ENCODE results near the gene UBE2M. TPM values are rescaled to one million over a fixed set of nuclear protein-coding genes. Genes with fewer than 3 reads are reported as not detected.
A peak's percentile ranks its signal among the peaks of the same experiment; 100 is the strongest.

Gene UBE2M
- total RNA-seq, 1 donor from 2014 or later = 116 TPM

DNA sequence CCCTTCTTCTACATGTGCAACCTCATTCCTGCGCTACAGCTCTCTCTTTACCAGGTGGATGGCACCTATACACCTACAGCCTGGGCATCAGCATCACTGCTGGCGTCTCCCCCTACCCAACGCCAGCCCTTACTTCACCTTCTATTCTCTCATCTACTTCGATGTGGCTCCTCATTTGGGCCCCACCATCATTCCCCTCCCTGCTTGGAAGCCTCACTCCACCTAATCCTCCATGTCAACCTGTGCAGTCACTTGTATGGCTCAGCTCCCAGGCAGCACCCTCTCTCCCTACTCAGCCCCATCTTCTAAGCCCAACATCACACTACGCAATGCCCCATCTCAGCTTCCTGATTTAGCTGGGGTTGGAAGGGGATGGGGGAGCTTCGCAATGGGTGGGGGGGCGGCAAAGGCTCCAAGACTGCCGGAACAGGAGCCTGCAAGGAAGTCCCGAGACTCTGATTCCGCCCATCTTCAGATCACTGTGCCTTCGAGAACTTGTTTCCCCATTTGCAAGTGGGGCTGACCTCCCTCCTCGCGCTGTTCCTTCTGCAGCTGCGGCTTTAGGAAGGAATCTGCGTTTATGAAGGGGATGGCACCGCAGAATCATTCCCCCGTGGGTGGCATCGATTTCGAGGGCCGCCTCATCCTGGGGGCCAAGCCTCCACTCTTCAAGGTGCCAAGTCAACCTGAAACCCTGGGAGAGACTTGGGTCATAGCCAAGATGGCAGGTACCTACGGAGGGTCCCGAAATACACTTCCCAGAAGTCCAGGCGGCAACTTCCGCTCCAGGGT lies 13.8 kb upstream of the UBE2M start:
- DNase-seq (no peak), ATAC-seq (ENCODE audit: poor library complexity) (no peak)
- intact Hi-C loops (cut with DNase I) = no loop called here

DNA sequence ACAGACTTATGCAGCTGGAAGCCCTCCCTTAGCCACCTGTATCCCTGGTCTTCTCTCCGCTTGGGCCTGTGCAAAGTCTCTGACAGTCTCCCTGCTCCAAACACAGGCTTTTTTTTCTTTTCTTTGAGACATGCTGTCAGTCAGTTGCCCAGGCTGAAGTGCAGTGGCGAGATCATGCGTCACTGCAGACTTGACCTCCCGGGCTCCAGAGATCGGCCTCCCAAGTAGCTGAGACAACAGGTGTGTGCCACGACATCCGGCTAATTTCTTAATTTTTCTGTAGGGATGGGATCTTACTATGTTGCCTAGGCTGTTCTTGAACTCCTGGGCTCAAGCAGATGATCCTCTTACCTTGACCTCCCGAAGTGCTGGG lies 13.2 kb upstream of the UBE2M start:
- no peak for ATAC-seq (ENCODE audit: poor library complexity)
- DNase-seq = no peak
- intact Hi-C loops (cut with DNase I) = no loop called here

DNA sequence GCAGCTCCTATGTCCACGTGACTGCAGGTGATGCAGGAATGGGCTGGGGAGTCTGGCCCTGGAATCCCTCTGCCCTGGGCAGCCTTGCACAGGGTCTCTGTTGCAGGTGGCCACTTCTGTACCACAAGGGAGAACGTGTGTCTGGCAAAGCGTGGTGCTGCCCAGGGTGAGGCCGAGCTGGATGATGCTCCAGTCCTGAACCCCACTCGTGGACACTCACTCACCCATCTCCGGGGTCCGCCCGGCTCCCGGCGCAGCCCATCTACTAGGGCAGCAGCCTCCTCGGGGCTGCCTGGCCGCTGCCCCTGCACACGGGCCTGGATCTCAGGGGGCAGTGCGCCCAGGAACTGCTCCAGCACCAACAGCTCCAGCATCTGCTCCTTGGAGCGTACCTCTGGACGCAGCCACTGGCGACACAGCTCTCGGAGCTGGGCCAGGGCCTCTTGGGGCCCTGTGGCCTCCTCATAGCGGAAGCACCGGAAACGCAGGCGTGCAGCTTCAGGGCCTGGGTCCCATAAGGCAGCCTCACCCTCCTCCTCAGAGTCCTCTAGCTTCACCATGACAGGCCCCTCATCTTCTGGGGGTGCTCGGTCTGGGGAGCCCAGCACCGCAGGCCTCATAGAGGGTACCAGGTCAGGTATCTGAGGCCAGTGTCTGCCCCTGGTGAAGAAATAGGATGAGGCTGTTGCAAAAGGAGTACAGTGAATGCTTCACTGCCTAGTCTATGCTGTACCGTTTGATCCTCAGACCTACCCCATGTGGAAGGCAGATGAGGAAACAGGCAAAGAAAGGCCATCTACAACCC lies 12.6 kb upstream of the UBE2M start:
- DNase-seq (no peak), ATAC-seq (ENCODE audit: poor library complexity) (no peak)
- intact Hi-C loops (cut with DNase I) = no loop called here

DNA sequence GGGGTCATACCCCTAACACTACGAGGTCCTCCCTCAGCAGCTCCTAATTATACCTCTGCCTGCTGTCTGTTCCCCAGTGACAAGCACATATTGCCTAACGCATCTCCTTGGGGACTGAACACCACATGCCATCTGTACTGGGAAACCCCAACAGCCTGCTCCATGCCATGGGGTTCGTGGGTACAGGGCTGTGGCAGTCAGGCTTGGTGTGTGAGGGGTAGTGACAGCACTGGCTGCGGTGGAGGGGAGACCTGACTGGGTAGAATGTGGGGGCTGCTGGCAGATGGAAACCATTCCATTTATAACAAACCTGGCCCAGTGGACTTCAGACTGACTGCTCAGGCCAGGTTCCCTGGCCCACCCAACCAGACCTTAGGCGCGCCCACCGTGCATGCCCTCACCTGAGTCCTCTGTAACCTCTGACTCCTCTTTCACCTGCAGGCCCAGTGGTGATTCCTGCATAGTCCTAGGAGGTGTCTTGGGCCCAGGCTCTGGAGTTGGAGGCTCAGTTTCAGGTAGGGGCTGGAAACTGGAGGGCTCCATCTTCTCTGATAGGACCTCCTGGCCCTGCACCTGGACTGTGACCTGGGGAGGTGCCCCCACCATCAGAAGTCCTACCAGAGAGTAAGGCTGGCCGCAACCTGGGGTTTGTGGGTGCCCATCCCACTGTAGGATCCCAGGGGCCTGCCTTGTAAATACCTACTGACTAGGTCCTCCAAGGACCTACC lies 11.7 kb upstream of the UBE2M start:
- intact Hi-C loops (cut with DNase I) = no loop called here
- DNase-seq = no peak
- no peak for ATAC-seq (ENCODE audit: poor library complexity)

DNA sequence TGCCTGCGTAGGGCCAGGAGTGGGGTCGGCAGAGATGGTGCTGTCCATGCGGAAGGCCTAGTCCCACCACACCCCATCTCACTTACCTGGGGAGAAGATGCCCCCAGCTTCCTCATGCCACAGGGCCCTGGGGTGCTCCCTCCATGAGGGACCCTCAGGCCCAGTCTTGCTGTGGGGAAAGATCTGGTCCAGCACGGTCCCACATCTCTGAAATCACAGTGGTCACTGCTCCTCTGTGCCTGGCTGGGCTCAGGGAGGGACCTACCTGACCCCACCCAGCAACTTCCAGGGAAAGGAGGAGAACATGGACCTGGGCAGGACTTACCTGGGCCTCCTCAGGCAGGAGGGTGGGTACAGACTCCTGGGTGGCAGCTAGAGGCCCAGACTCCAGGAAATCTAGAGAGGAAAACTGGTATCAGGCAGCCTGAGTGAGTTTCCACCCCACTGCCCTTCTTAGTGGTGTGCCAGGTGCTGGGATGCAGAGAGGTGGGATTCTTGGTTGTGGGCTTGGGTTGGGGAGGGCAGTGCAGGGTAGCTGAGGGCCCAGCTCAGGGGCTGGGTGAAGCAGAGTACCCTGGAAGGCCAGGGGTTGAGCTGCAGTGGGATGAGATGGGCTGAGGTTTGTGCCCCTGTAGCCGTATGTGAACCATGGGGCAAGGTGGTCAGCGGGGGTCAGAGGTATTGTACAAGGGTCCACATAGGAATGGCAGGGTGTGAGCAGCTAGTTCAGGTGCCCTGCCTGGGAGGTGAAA lies 11.0 kb upstream of the UBE2M start:
- DNase-seq (no peak), ATAC-seq (ENCODE audit: poor library complexity) (no peak)
- intact Hi-C loops (cut with DNase I) = no loop called here

DNA sequence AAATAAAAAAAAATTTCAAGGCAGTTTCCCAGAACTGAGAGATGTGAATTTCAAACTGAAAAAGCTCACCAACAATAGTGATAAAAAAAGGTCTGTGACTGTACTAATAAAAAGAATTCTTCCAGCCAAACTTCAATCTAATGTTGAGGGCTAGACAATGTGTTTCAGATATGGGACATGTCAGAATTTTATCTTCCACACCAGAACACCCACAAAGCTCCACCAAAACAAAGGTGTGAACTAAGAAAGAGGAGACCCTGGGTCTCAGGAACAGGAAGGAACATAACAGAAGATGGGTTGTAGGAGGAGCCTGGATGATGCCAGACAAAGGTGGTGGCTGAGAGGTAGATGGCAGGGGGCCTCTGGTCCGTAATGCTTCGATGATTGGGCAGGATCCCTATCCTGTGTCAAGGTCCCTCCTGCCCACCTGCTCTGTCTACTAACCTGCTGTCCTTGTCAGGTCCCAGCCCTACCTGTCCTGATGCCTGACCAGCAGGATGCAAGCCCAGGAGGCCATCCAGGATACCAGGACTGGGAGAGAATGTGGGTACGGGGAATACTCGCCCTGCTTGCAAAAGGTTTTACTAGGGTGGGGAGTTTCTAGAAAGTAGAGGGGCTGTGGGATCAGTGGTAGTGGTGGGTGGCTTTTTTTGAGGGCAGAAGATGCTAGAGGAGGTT lies 10.2 kb upstream of the UBE2M start:
- DNase-seq = no peak
- intact Hi-C loops (cut with DNase I) = no loop called here
- ATAC-seq (ENCODE audit: poor library complexity) = no peak

DNA sequence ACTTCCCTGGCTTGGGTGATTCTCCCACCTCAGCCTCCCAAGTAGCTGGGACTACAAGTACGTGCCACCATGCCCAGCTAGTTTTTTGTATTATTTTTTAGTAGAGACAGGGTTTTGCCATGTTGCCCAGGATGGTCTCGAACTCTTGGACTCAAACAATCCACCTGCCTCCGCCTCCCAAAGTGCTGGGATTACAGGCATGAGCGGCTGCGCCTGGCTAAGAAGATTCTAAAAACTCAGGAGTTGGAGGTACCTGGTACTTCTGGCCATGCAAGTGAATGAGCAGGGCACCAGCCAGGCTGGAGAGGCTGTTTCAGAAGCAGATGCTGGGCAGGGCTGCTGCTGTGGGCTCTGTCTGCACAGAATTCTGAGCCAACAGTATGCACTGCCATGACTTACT lies 8.6 kb upstream of the UBE2M start:
- no peak for ATAC-seq (ENCODE audit: poor library complexity)
- intact Hi-C loops (cut with DNase I) = no loop called here

DNA sequence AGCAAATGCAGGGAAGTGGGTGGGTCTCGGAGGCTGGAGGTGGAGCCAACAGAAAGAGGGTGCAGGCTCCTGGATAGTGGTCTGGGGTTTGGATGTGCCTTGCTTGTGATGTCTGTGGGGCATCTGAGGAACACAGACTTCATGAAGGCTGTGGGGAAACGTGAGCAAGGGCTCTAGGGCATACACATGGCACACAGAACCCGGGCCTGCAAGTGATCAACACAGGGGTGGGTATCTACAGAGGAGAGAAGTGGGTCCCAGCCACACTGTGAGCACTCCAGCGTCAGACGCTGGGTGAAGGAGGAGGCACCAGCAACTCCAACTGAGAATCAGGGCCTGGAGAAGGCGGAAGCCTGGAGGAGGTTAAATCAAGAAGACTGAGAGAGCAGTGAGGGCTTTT lies 5.4 kb upstream of the UBE2M start:
- intact Hi-C loops (cut with DNase I) = no loop called here
- DNase-seq = no peak
- no peak for ATAC-seq (ENCODE audit: poor library complexity)

More for the DNA sequence above, 8.6 kb upstream of the UBE2M start:
- DNase-seq = no peak

DNA sequence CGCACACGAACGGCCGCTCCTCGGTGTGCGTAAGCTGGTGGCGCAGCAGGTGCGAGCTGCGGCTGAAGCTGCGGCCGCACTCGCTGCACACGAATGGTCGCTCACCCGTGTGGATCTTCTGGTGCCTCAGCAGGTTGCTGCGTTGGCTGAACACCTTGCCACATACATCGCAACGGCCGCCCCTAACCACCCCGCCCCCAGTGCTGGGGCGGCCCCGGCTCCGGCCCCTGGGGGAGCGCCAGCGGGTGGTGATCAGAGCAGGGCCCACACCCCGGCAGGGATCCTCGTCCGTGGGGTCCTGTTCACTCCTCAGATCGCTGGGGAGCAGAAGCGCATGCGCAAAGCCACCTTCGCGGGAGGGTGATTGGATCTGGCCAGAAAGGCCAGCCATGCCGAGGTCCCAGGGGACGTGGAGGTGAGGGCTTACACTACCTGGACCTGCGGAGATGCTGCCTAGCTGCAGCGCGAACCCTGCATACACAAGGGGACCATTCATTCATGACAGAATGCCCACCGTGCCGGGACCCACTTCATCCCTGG lies 4.7 kb upstream of the UBE2M start:
- intact Hi-C loops (cut with DNase I) = no loop called here
- no peak for DNase-seq
- no peak for ATAC-seq (ENCODE audit: poor library complexity)

DNA sequence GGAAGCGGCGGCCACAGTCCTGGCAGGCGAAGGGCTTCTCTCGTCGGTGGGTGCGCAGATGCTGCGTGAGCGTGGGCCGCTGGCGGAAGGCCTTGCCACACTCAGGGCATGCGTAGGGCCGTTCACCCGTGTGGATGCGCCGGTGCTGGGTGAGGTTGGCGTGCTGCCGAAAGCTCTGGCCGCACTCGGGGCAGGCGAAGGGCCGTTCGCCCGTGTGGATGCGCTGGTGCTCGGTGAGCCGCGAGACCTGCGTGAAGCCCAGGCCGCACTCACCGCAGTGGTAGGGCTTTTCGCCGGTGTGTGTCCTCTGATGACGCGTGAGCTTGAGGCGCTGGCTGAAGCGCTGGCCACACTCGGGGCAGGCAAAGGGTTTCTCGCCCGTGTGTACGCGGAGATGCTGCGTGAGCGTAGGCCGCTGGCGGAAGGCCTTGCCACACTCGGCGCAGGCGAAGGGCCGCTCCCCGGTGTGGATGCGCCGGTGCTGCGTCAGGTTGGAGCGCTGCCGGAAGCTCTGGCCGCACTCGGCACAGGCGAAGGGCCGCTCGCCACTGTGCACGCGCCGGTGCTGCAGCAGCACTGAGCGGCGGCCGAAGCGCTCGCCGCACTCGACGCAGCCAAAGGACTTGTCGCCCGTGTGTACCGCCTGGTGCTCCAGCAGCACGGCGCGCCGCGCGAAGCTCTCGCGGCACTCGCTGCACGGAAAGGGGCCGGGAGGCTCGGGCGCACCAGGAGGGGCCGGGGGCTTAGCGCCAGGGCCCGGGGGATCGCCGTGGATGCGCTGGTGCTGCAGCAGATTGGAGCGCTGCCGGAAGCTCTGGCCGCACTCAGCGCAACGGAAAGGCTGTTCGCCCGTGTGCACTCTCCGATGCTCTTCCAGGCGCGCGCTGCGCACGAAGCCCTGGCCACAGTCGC lies 4.0 kb upstream of the UBE2M start:
- ATAC-seq (ENCODE audit: poor library complexity) (peak; percentile 1), DNase-seq (no peak)
- intact Hi-C loops (cut with DNase I) = no loop called here

DNA sequence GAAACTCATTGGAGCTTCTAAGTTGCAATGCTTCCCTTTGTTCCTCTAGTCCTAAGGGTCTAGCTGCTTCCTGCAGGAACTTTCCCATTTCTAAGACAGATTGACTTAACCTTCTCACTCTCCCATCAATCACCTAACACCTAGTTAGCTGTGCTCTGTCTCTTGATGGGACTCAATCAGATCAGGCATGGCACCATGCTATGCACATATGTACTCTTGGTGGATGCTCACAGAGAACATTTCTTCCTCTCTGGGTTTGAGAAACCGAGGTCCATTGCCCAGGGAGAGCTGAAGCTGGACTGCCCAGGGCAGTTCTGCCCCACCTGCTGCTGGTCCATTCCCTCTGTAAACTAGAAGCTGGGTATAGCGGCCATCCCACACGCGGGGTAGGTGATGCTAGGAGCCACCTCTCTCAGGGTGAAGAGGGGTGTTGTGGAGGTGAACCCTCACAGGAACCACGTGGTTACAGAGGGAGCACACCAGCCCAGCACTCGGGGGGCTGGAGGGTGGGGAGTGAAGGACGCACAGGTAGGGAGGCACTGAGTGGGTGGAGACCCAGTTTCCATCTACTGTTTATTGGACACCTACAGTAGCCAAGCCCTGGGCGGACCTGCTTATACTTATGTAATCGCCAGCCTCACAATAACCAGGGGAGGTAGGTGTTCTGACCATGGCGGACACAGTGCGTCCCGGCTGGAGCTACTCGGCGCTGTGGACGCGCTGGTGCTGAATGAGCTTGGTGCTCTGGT lies 3.1 kb upstream of the UBE2M start:
- no peak for DNase-seq
- intact Hi-C loops (cut with DNase I) = no loop called here
- ATAC-seq (ENCODE audit: poor library complexity) = no peak

DNA sequence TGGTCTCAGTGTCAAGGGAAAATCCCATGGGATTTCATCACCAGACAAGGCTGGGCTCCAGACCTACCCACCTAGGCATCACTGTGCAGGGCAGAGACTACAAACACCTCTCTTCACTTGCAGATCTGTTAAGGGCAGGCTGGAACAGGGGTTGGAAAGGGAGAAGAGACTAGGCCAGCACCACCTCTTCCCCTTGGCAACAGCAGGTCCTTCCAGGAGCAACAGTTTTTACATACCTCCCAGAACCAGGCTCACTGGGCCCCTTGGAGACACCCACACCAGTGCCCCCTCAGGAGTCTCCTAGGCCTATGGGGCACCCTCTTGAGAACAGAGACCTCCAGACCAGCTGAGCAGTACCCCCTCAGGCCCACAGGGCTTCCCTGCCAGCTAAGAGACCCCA lies 2.5 kb upstream of the UBE2M start:
- ATAC-seq (ENCODE audit: poor library complexity) = no peak
- no peak for DNase-seq
- intact Hi-C loops (cut with DNase I) = no loop called here

DNA sequence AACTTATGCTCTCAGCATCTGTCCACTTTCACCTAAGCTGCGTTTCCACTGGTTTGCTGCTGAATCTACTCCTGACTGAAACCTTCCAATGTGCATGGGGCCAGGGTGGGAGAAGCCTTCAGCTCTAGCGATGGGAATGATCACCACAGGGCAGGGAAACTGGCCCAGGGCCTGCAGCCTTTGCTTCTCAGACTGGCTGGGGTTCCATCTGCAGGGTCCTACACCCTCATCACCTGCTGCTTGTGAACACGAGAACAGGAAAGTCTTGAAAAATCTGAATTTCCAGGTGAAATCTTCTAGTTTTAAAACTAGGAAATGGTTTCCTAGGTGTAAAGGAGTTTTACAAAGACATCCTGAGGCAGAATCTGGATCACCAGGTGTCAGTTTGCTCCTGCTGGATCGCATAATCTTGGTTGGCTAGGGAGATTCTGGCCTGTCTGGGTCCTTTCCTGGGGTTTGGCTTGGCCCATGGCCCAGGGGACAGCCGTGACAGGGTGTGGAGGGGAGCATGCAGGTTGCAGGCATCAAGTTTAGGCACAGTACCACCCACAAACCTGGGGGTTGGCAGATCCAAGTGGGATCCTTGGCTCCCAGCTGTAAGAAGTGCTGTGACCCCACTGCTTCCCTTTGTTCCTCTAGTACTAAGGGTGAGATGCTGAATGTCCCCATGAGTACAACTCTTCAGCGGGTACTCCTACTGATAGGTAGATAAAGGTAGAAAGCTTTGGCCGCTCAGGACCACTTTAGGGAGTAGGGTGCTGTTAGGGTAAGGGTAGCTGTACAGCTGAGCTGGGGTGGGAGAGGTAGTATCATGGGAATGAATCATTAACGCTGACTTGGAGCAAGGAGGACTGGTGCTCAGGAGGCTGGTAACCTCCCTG lies 1.8 kb upstream of the UBE2M start:
- intact Hi-C loops (cut with DNase I) = no loop called here
- ATAC-seq (ENCODE audit: poor library complexity) (no peak), DNase-seq (no peak)

DNA sequence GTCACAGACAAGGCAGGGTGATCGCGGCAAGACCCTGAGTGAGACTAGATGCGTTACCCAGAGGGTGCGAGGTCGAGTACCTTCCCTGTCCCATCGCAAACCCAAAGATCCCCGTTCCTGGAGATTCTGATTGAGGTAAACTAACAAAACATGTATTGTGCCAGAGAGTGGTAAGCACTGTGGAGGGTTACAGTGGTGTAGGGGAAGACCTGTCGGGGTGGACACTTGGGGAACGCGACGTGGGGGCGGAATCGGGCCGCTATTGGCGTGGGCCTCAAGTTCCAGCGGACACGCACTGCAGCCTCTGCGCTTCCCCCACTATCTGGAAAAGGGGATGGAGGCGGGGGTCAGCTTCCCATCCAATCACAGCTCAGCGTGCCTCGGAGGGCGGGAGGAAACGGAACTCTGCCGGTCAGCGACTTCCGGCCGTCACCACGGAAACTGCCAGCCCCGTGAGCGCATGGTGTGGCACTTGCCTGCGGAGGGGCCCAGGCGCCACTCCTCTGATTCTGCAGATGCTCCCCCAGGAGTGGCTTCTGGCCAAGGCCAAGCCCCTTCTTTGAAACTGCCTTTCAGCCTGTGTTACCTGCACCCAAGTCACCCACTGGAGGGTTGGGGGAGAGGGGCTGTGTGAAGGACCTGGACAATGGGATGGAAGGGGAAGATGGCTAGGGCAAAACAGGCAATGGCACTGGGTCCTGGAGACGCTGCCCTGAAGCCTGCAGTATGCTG lies 1.0 kb upstream of the UBE2M start:
- intact Hi-C loops (cut with DNase I) = no loop called here
- DNase-seq (peak; percentile 94), ATAC-seq (ENCODE audit: poor library complexity) (peak; percentile 65)
